ENCODE results near the gene WNT3A.

The WNT3A gene

GRCh38 chr1:228030451-228031201, 23.8 kb downstream of the WNT3A start:
- Histone ChIP-seq H3K9me3 (ENCODE audit: control insufficient read depth, insufficient read depth, low read depth, low read length) (no peaks in the 10 kb centered on the region), H3K27ac (ENCODE audit: extremely low read depth, low read depth, low read length) (no peak overlapping the region), H3K4me3 (ENCODE audit: low read depth, low read length) (no peak overlapping the region), H3K36me3 (ENCODE audit: control insufficient read depth in 2 of 2, insufficient read depth in 1 of 2, low read length in 2 of 2) (no peaks in the 10 kb centered on the region), H3K4me1 (ENCODE audit: control insufficient read depth, insufficient read depth, low read length) (no peaks in the 10 kb centered on the region)
- POLR2A ChIA-PET: no interaction called here
- CTCF ChIA-PET: interaction anchor here (0.7 kb wide), 1 partner anchor 182 kb away, joined by 5 read pairs; no protein-coding TSS in a partner anchor
- TF ChIP-seq ZNF311 (tag by site-specific recombination; IDR thresholded peaks at IDR 0.05; ENCODE audit: borderline replicate concordance) (no peak), ZNF707 (tag by site-specific recombination; IDR thresholded peaks at IDR 0.05) (0 out of 2 replicates have a peak, but pooled peaks have one; percentile 35), GLIS1 (tag by site-specific recombination; IDR thresholded peaks at IDR 0.05) (0 out of 2 replicates have a peak, but pooled peaks have one; percentile 21)

GRCh38 chr1:228031276-228031995, 24.6 kb downstream of the WNT3A start:
- TF ChIP-seq TCF7L2 (IDR thresholded peaks at IDR 0.05; ENCODE audit: borderline replicate concordance, low read depth, low read length): no peak
- no peak for TF ChIP-seq KLF16 (tag by site-specific recombination; IDR thresholded peaks at IDR 0.05)
- Histone ChIP-seq H3K4me1 (ENCODE audit: control insufficient read depth, insufficient read depth, low read length) (no peaks in the 10 kb centered on the region), H3K9me3 (ENCODE audit: control insufficient read depth, insufficient read depth, low read depth, low read length) (no peaks in the 10 kb centered on the region), H3K36me3 (ENCODE audit: control insufficient read depth in 2 of 2, insufficient read depth in 1 of 2, low read length in 2 of 2) (no peaks in the 10 kb centered on the region), H3K27ac (ENCODE audit: extremely low read depth, low read depth, low read length) (no peak overlapping the region), H3K4me3 (ENCODE audit: low read depth, low read length) (no peak overlapping the region)
- ChIA-PET POLR2A (no interaction called here), CTCF (no interaction called here)

GRCh38 chr1:228032041-228032440, 25.2 kb downstream of the WNT3A start:
- Histone ChIP-seq H3K36me3 (ENCODE audit: control insufficient read depth in 2 of 2, insufficient read depth in 1 of 2, low read length in 2 of 2) (no peaks in the 10 kb centered on the region), H3K4me3 (ENCODE audit: low read depth, low read length) (no peak overlapping the region), H3K4me1 (ENCODE audit: control insufficient read depth, insufficient read depth, low read length) (no peaks in the 10 kb centered on the region), H3K27ac (ENCODE audit: extremely low read depth, low read depth, low read length) (no peak overlapping the region), H3K9me3 (ENCODE audit: control insufficient read depth, insufficient read depth, low read depth, low read length) (no peaks in the 10 kb centered on the region)
- TF ChIP-seq GLI4 (tag by site-specific recombination; IDR thresholded peaks at IDR 0.05): no peak
- ChIA-PET CTCF (no interaction called here), POLR2A (no interaction called here)

GRCh38 chr1:228033376-228033775, 26.6 kb downstream of the WNT3A start:
- H3K27ac ChIP-seq (ENCODE audit: extremely low read depth, low read depth, low read length): no peak overlapping the region
- H3K4me3 ChIP-seq (ENCODE audit: low read depth, low read length): no peak overlapping the region
- H3K36me3 ChIP-seq (ENCODE audit: control insufficient read depth in 2 of 2, insufficient read depth in 1 of 2, low read length in 2 of 2): no peaks in the 10 kb centered on the region
- CTCF ChIA-PET: no interaction called here
- H3K4me1 ChIP-seq (ENCODE audit: control insufficient read depth, insufficient read depth, low read length): no peaks in the 10 kb centered on the region
- H3K9me3 ChIP-seq (ENCODE audit: control insufficient read depth, insufficient read depth, low read depth, low read length): no peaks in the 10 kb centered on the region
- POLR2A ChIA-PET: no interaction called here
- TF ChIP-seq ZNF292 (tag by site-specific recombination; IDR thresholded peaks at IDR 0.05; ENCODE audit: borderline replicate concordance, low read depth) (no peak), ZNF501 (tag by site-specific recombination; IDR thresholded peaks at IDR 0.05) (no peak), OVOL3 (tag by site-specific recombination; IDR thresholded peaks at IDR 0.05) (no peak), WT1 (tag by site-specific recombination; IDR thresholded peaks at IDR 0.05) (no peak), ZNF146 (tag by site-specific recombination; IDR thresholded peaks at IDR 0.05) (no peak), ZFP37 (tag by site-specific recombination; IDR thresholded peaks at IDR 0.05) (no peak), ZNF394 (tag by site-specific recombination; IDR thresholded peaks at IDR 0.05; ENCODE audit: borderline replicate concordance) (no peak), ZNF248 (tag by site-specific recombination; IDR thresholded peaks at IDR 0.05) (peak; percentile 47; the same call in 1 of the 2 replicates), SP3 (tag by site-specific recombination; IDR thresholded peaks at IDR 0.05) (no peak), MZF1 (tag by site-specific recombination; IDR thresholded peaks at IDR 0.05; ENCODE audit: borderline replicate concordance) (no peak), TRIM28 (IDR thresholded peaks at IDR 0.05; ENCODE audit: borderline replicate concordance, low read length) (peak; percentile 63; the same call in 1 of the 2 replicates), ZBTB48 (tag by site-specific recombination; IDR thresholded peaks at IDR 0.05) (no peak), ZFHX2 (tag by site-specific recombination; conservative IDR thresholded peaks at IDR 0.05) (no peak), INSM2 (tag by site-specific recombination; IDR thresholded peaks at IDR 0.05) (no peak), ZNF18 (tag by site-specific recombination; IDR thresholded peaks at IDR 0.05) (no peak), ZNF580 (tag by site-specific recombination; IDR thresholded peaks at IDR 0.05) (no peak), ZNF121 (tag by site-specific recombination; IDR thresholded peaks at IDR 0.05) (peak; percentile 10; the same call in 1 of the 2 replicates)
